HG02943 (cell line): ENCODE data around the gene GLI2.

Experiments used
- ATAC-seq: cut with Tn5 transposase; IDR thresholded peaks from one replicate; pipeline ENCODE4 v1.9.1; 2021; ENCODE audit warnings: mild to moderate bottlenecking, low read depth, moderate library complexity; ENCODE audit not compliant: unreplicated experiment

GLI2 gene

GRCh38 chr2:120768112-120769048, 32.7 kb downstream of the GLI2 start:
- no peak for ATAC-seq

GRCh38 chr2:120769076-120769786, 33.6 kb downstream of the GLI2 start:
- no peak for ATAC-seq

GRCh38 chr2:120769787-120770120, 34.1 kb downstream of the GLI2 start:
- ATAC-seq = no peak

- no peak for ATAC-seq
Measured at GRCh38 chr2:120770176-120770575, 34.5 kb downstream of the GLI2 start.

- no peak for ATAC-seq
Measured at GRCh38 chr2:120770641-120771040, 35.0 kb downstream of the GLI2 start.

GRCh38 chr2:120771111-120771780, 35.6 kb downstream of the GLI2 start:
- ATAC-seq = no peak

GRCh38 chr2:120771781-120772208, 36.1 kb downstream of the GLI2 start:
- ATAC-seq = no peak

GRCh38 chr2:120772261-120772660, 36.6 kb downstream of the GLI2 start:
- no peak for ATAC-seq

GRCh38 chr2:120773186-120773800, 37.6 kb downstream of the GLI2 start:
- no peak for ATAC-seq

- ATAC-seq = no peak
Measured at GRCh38 chr2:120774557-120775160, 39.0 kb downstream of the GLI2 start.

- ATAC-seq = no peak
Measured at GRCh38 chr2:120775194-120775593, 39.5 kb downstream of the GLI2 start.

GRCh38 chr2:120775801-120776589, 40.3 kb downstream of the GLI2 start:
- no peak for ATAC-seq

- no peak for ATAC-seq
Measured at GRCh38 chr2:120776649-120777048, 41.0 kb downstream of the GLI2 start.

- ATAC-seq = no peak
Measured at GRCh38 chr2:120777170-120777751, 41.6 kb downstream of the GLI2 start.

- ATAC-seq = no peak
Measured at GRCh38 chr2:120777787-120778186, 42.1 kb downstream of the GLI2 start.

- no peak for ATAC-seq
Measured at GRCh38 chr2:120778244-120778643, 42.6 kb downstream of the GLI2 start.

GRCh38 chr2:120779781-120780283, 44.2 kb downstream of the GLI2 start:
- no peak for ATAC-seq

- ATAC-seq = no peak
Measured at GRCh38 chr2:120780402-120780801, 44.7 kb downstream of the GLI2 start.

- ATAC-seq = no peak
Measured at GRCh38 chr2:120783371-120783791, 47.7 kb downstream of the GLI2 start.
